Measurements from ENCODE around the gene CYP4F12.

CYP4F12 gene

GRCh38 chr19:15717809-15718208, 44.9 kb downstream of the CYP4F12 start:
- DNase-seq, result no peak

- DNase-seq, result no peak
Observed at GRCh38 chr19:15721268-15721667, 48.4 kb downstream of the CYP4F12 start.

GRCh38 chr19:15722956-15723355, 50.1 kb downstream of the CYP4F12 start:
- no peak for DNase-seq

GRCh38 chr19:15727724-15728123, 54.8 kb downstream of the CYP4F12 start, which contains the start of gene OR10H2:
Gene OR10H2, plus strand, starts transcription at chr19:15728024. Its CDS starts 20 bp downstream, at chr19:15728044.
- DNase-seq, result no peak

GRCh38 chr19:15730538-15730937, 57.7 kb downstream of the CYP4F12 start:
- DNase-seq, result no peak

- DNase-seq, result no peak
Observed at GRCh38 chr19:15732388-15732787, 59.5 kb downstream of the CYP4F12 start.

- DNase-seq, result no peak
Observed at GRCh38 chr19:15733895-15734294, 61.0 kb downstream of the CYP4F12 start.

GRCh38 chr19:15737722-15738121, 64.8 kb downstream of the CYP4F12 start, which contains the start of gene OR10H3:
Gene OR10H3, plus strand, starts transcription at chr19:15737985. Its CDS starts 3,408 bp downstream, at chr19:15741393.
- DNase-seq, result no peak

- DNase-seq, result no peak
Observed at GRCh38 chr19:15740785-15741184, 67.9 kb downstream of the CYP4F12 start.
